ENCODE measurements around the gene ELP4. TPM values are rescaled to one million over a fixed set of nuclear protein-coding genes. Genes with fewer than 3 reads are reported as not detected.
"Not testable (repeated sequence)": the region's sequence is repeated elsewhere in the genome, so short reads cannot be mapped to it uniquely, and the experiment has no call there.

ELP4 gene
- total and polyA plus RNA-seq, 5 donors from 2014 or later, result 21.0 to 24.2 (median 21.4) TPM

DNA sequence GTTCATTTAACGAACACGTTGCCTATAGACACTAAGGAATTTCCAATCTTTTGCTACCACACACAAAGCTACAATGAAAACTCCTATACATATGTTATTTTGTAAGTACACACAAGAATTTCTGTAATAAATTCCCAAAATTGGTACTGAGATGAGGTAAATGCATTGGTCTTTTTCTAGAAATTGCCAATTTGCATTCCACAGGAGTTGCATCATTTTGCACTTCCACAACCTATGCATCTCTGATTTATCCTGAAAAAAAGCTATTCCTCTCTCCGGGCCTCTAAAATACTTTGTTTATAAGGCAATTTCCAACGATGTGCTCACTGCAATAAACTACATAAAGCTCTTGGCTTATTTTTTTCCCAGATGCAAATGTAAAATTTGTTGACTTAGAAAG lies 25.1 kb upstream of the ELP4 start:
- Histone ChIP-seq H3K4me3 (ENCODE audit: low read depth, low read length) (no peak overlapping the region), H3K27me3 (ENCODE audit: control insufficient read depth, insufficient read depth, low read length) (no peaks in the 10 kb centered on the region), H3K36me3 (ENCODE audit: control insufficient read depth, insufficient read depth, low read length) (peaks cover 2% of the 10 kb centered on the region), H3K27ac (ENCODE audit: insufficient read depth, low read length, poor library complexity, severe bottlenecking) (no peak overlapping the region), H3K4me1 (ENCODE audit: control insufficient read depth, insufficient read depth, low read length, poor library complexity, severe bottlenecking) (no peaks in the 10 kb centered on the region), H3K9me3 (ENCODE audit: control insufficient read depth in 2 of 2, low read length in 2 of 2) (no peaks in the 10 kb centered on the region)
- DNase-seq (no peak), ATAC-seq (ENCODE audit: low read depth in 2 of 2) (no peak)
- peaks cover 6% of the 10 kb centered on the region for H3K36me3 Mint-ChIP-seq
- H3K27me3 Mint-ChIP-seq, result no peaks in the 10 kb centered on the region
- no peak overlapping the region for H3K27ac Mint-ChIP-seq
- H3K4me3 Mint-ChIP-seq, result no peak overlapping the region
- no peaks in the 10 kb centered on the region for H3K9me3 Mint-ChIP-seq
- peaks cover 15 to 26% (median 18%) of the 10 kb centered on the region in 4 donors for H3K4me1 Mint-ChIP-seq

GRCh38 chr11:31487848-31488247 lies 21.7 kb upstream of the ELP4 start:
- H3K36me3 Mint-ChIP-seq, result peaks cover 13% of the 10 kb centered on the region
- no peaks in the 10 kb centered on the region for H3K27me3 Mint-ChIP-seq
- ATAC-seq (ENCODE audit: low read depth in 2 of 2) (no peak), DNase-seq (peak in 2 of 3 donors; percentile 15 to 61)
- Histone ChIP-seq H3K27ac (ENCODE audit: insufficient read depth, low read length, poor library complexity, severe bottlenecking) (no peak overlapping the region), H3K4me1 (ENCODE audit: control insufficient read depth, insufficient read depth, low read length, poor library complexity, severe bottlenecking) (no peaks in the 10 kb centered on the region), H3K4me3 (ENCODE audit: low read depth, low read length) (no peak overlapping the region), H3K27me3 (ENCODE audit: control insufficient read depth, insufficient read depth, low read length) (no peaks in the 10 kb centered on the region), H3K9me3 (ENCODE audit: control insufficient read depth in 2 of 2, low read length in 2 of 2) (no peaks in the 10 kb centered on the region), H3K36me3 (ENCODE audit: control insufficient read depth, insufficient read depth, low read length) (peaks cover 2% of the 10 kb centered on the region)
- H3K27ac Mint-ChIP-seq, result no peak overlapping the region
- H3K9me3 Mint-ChIP-seq, result no peaks in the 10 kb centered on the region
- H3K4me1 Mint-ChIP-seq, result peaks cover 25 to 30% (median 27%) of the 10 kb centered on the region in 4 donors
- no peak overlapping the region for H3K4me3 Mint-ChIP-seq

GRCh38 chr11:31492320-31492913 lies 17.1 kb upstream of the ELP4 start:
- no peak overlapping the region for H3K4me3 Mint-ChIP-seq
- no peak overlapping the region for H3K4me3 ChIP-seq (ENCODE audit: low read depth, low read length)
- no peak overlapping the region for H3K27ac Mint-ChIP-seq
- H3K27me3 Mint-ChIP-seq, result no peaks in the 10 kb centered on the region
- ATAC-seq (ENCODE audit: low read depth in 2 of 2) (no peak), DNase-seq (no peak)
- no peaks in the 10 kb centered on the region for H3K36me3 ChIP-seq (ENCODE audit: control insufficient read depth, insufficient read depth, low read length)
- H3K27me3 ChIP-seq (ENCODE audit: control insufficient read depth, insufficient read depth, low read length), result no peaks in the 10 kb centered on the region
- H3K9me3 ChIP-seq (ENCODE audit: control insufficient read depth in 2 of 2, low read length in 2 of 2), result no peaks in the 10 kb centered on the region
- H3K4me1 ChIP-seq (ENCODE audit: control insufficient read depth, insufficient read depth, low read length, poor library complexity, severe bottlenecking), result no peaks in the 10 kb centered on the region
- H3K4me1 Mint-ChIP-seq, result peaks cover 31 to 38% (median 33%) of the 10 kb centered on the region in 4 donors
- no peak overlapping the region for H3K27ac ChIP-seq (ENCODE audit: insufficient read depth, low read length, poor library complexity, severe bottlenecking)
- H3K36me3 Mint-ChIP-seq, result peaks cover 35% of the 10 kb centered on the region
- H3K9me3 Mint-ChIP-seq, result peaks cover 0 to 6% (median 1%) of the 10 kb centered on the region in 7 donors

- no peaks in the 10 kb centered on the region for H3K27me3 Mint-ChIP-seq
- no peaks in the 10 kb centered on the region for H3K4me1 ChIP-seq (ENCODE audit: control insufficient read depth, insufficient read depth, low read length, poor library complexity, severe bottlenecking)
- H3K4me3 Mint-ChIP-seq, result no peak overlapping the region
- peaks cover 34% of the 10 kb centered on the region for H3K36me3 Mint-ChIP-seq
- H3K4me1 Mint-ChIP-seq, result peaks cover 26 to 40% (median 30%) of the 10 kb centered on the region in 4 donors
- no peaks in the 10 kb centered on the region for H3K27me3 ChIP-seq (ENCODE audit: control insufficient read depth, insufficient read depth, low read length)
- H3K9me3 ChIP-seq (ENCODE audit: control insufficient read depth in 2 of 2, low read length in 2 of 2), result no peaks in the 10 kb centered on the region
- no peak overlapping the region for H3K27ac ChIP-seq (ENCODE audit: insufficient read depth, low read length, poor library complexity, severe bottlenecking)
- no peak for DNase-seq
- ATAC-seq (ENCODE audit: low read depth in 2 of 2), result no peak
- peaks cover 0 to 6% (median 1%) of the 10 kb centered on the region in 7 donors for H3K9me3 Mint-ChIP-seq
- H3K27ac Mint-ChIP-seq, result no peak overlapping the region
- no peaks in the 10 kb centered on the region for H3K36me3 ChIP-seq (ENCODE audit: control insufficient read depth, insufficient read depth, low read length)
- no peak overlapping the region for H3K4me3 ChIP-seq (ENCODE audit: low read depth, low read length)
Measured at GRCh38 chr11:31493235-31493634, 16.3 kb upstream of the ELP4 start.

DNA sequence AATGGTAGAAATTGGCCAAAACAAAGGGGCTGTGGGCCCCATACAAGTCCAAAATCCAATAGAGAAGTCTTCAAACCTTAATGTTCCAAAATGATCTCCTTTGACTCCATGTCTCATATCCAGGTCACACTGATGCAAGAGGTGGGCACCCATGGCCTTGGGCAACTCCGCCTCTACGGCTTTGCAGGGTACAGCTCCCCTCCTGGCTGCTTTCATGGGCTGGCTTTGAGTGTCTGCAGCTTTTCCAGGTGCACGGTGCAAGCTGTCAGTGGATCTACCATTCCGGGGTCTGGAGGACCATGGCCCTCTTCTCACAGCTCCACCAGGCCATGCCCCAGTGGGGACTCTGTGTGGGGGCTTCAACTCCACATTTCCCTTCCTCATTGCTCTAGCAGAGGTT lies 15.8 kb upstream of the ELP4 start:
- Mint-ChIP-seq H3K4me1 (peaks cover 29 to 42% (median 32%) of the 10 kb centered on the region in 4 donors), H3K36me3 (peaks cover 36% of the 10 kb centered on the region)
- ATAC-seq (ENCODE audit: low read depth in 2 of 2); H3K4me1 ChIP-seq (ENCODE audit: control insufficient read depth, insufficient read depth, low read length, poor library complexity, severe bottlenecking); H3K27me3 Mint-ChIP-seq; H3K9me3 Mint-ChIP-seq; H3K27me3 ChIP-seq (ENCODE audit: control insufficient read depth, insufficient read depth, low read length); H3K9me3 ChIP-seq (ENCODE audit: control insufficient read depth in 2 of 2, low read length in 2 of 2); H3K27ac Mint-ChIP-seq; H3K27ac ChIP-seq (ENCODE audit: insufficient read depth, low read length, poor library complexity, severe bottlenecking); H3K36me3 ChIP-seq (ENCODE audit: control insufficient read depth, insufficient read depth, low read length); DNase-seq; H3K4me3 ChIP-seq (ENCODE audit: low read depth, low read length); H3K4me3 Mint-ChIP-seq: not testable (repeated sequence)

- H3K27me3 Mint-ChIP-seq, result no peaks in the 10 kb centered on the region
- H3K27me3 ChIP-seq (ENCODE audit: control insufficient read depth, insufficient read depth, low read length), result no peaks in the 10 kb centered on the region
- no peak overlapping the region for H3K4me3 Mint-ChIP-seq
- peaks cover 30% of the 10 kb centered on the region for H3K36me3 Mint-ChIP-seq
- H3K9me3 Mint-ChIP-seq, result peaks cover 0 to 6% (median 1%) of the 10 kb centered on the region in 7 donors
- ATAC-seq (ENCODE audit: low read depth in 2 of 2) (no peak), DNase-seq (no peak)
- H3K9me3 ChIP-seq (ENCODE audit: control insufficient read depth in 2 of 2, low read length in 2 of 2), result no peaks in the 10 kb centered on the region
- H3K4me1 Mint-ChIP-seq, result peaks cover 16 to 41% (median 28%) of the 10 kb centered on the region in 4 donors
- H3K27ac Mint-ChIP-seq, result no peak overlapping the region
- peaks cover 8% of the 10 kb centered on the region for H3K36me3 ChIP-seq (ENCODE audit: control insufficient read depth, insufficient read depth, low read length)
- no peaks in the 10 kb centered on the region for H3K4me1 ChIP-seq (ENCODE audit: control insufficient read depth, insufficient read depth, low read length, poor library complexity, severe bottlenecking)
- no peak overlapping the region for H3K4me3 ChIP-seq (ENCODE audit: low read depth, low read length)
- no peak overlapping the region for H3K27ac ChIP-seq (ENCODE audit: insufficient read depth, low read length, poor library complexity, severe bottlenecking)
Measured at GRCh38 chr11:31499576-31500178, 9.9 kb upstream of the ELP4 start.

GRCh38 chr11:31500560-31500959 lies 9.0 kb upstream of the ELP4 start:
- peaks cover 27% of the 10 kb centered on the region for H3K36me3 Mint-ChIP-seq

GRCh38 chr11:31509051-31509428 lies 527 bp upstream of the ELP4 start:
- peak overlapping the region; percentile 96 to 100 (median 98) for H3K4me3 Mint-ChIP-seq
- no peaks in the 10 kb centered on the region for H3K9me3 Mint-ChIP-seq
- DNase-seq, result no peak
- Histone ChIP-seq H3K4me3 (ENCODE audit: low read depth, low read length) (peak overlapping the region; percentile 98), H3K36me3 (ENCODE audit: control insufficient read depth, insufficient read depth, low read length) (peaks cover 6% of the 10 kb centered on the region), H3K27me3 (ENCODE audit: control insufficient read depth, insufficient read depth, low read length) (no peaks in the 10 kb centered on the region), H3K4me1 (ENCODE audit: control insufficient read depth, insufficient read depth, low read length, poor library complexity, severe bottlenecking) (peaks cover 28% of the 10 kb centered on the region), H3K9me3 (ENCODE audit: control insufficient read depth in 2 of 2, low read length in 2 of 2) (no peaks in the 10 kb centered on the region), H3K27ac (ENCODE audit: insufficient read depth, low read length, poor library complexity, severe bottlenecking) (peak overlapping the region; percentile 83)
- ATAC-seq (ENCODE audit: low read depth in 2 of 2), result no peak
- peak overlapping the region; percentile 98 to 100 (median 99) for H3K27ac Mint-ChIP-seq
- H3K27me3 Mint-ChIP-seq, result no peaks in the 10 kb centered on the region
- H3K4me1 Mint-ChIP-seq, result peaks cover 17 to 63% (median 44%) of the 10 kb centered on the region in 4 donors
- H3K36me3 Mint-ChIP-seq, result peaks cover 8% of the 10 kb centered on the region

More at GRCh38 chr11:31500560-31500959, 9.0 kb upstream of the ELP4 start:
- ATAC-seq (ENCODE audit: low read depth in 2 of 2), result no peak
- no peaks in the 10 kb centered on the region for H3K27me3 ChIP-seq (ENCODE audit: control insufficient read depth, insufficient read depth, low read length)
- peaks cover 12% of the 10 kb centered on the region for H3K36me3 ChIP-seq (ENCODE audit: control insufficient read depth, insufficient read depth, low read length)
- peaks cover 25 to 50% (median 26%) of the 10 kb centered on the region in 4 donors for H3K4me1 Mint-ChIP-seq
- H3K9me3 Mint-ChIP-seq, result peaks cover 0 to 1% (median 0%) of the 10 kb centered on the region in 7 donors
- H3K4me3 ChIP-seq (ENCODE audit: low read depth, low read length), result no peak overlapping the region
- no peak overlapping the region for H3K27ac ChIP-seq (ENCODE audit: insufficient read depth, low read length, poor library complexity, severe bottlenecking)
- H3K4me1 ChIP-seq (ENCODE audit: control insufficient read depth, insufficient read depth, low read length, poor library complexity, severe bottlenecking), result peaks cover 2% of the 10 kb centered on the region
- DNase-seq, result no peak
- H3K27me3 Mint-ChIP-seq, result no peaks in the 10 kb centered on the region
- no peak overlapping the region for H3K27ac Mint-ChIP-seq
- H3K4me3 Mint-ChIP-seq, result no peak overlapping the region
- H3K9me3 ChIP-seq (ENCODE audit: control insufficient read depth in 2 of 2, low read length in 2 of 2), result no peaks in the 10 kb centered on the region
